GM12891 (cell line): ENCODE measurements around the gene ATXN1L.
"Not testable (repeated sequence)": the region's sequence is repeated elsewhere in the genome, so short reads cannot be mapped to it uniquely, and the experiment has no call there.

ENCODE experiments used
- DNase-seq: peaks from one replicate; pipeline ENCODE4 v3.0.0; 2011; ENCODE audit warnings: low spot score; ENCODE audit not compliant: insufficient read length
- FAIRE-seq: peaks from 2 replicates; lab custom pipeline; 2011; peaks lifted over from hg19 to GRCh38; lab: Jason Lieb, UNC
- POU2F2 ChIP-seq: IDR thresholded peaks from 2 replicates; pipeline ENCODE4 v1.6.1; 2011; ENCODE audit warnings: low read depth, mild to moderate bottlenecking, control low read depth, low read length, moderate library complexity
- SPI1 ChIP-seq: IDR thresholded peaks from 2 replicates; pipeline ENCODE4 v1.6.1; 2011; ENCODE audit warnings: low read depth, low read length, control low read depth
- TAF1 ChIP-seq: IDR thresholded peaks from 2 replicates; pipeline ENCODE4 v1.6.1; 2011; ENCODE audit warnings: low read depth, low read length, control low read depth

ATXN1L gene

GRCh38 chr16:71904239-71904638 is 58.5 kb downstream of the ATXN1L start:
- no peak for DNase-seq
- no peak for TF ChIP-seq POU2F2
- no peak for TF ChIP-seq SPI1
- TF ChIP-seq TAF1: no peak
- FAIRE-seq: no peak

- not testable (repeated sequence) for DNase-seq, FAIRE-seq
Observed at GRCh38 chr16:71905765-71906164, 60.0 kb downstream of the ATXN1L start.
